GM19328 (cell line): ENCODE measurements around the gene FAHD2A.
"Not testable (repeated sequence)": the region's sequence is repeated elsewhere in the genome, so short reads cannot be mapped to it uniquely, and the experiment has no call there.

Experiments used
- ATAC-seq: cut with Tn5 transposase; IDR thresholded peaks from one replicate; pipeline ENCODE4 v1.9.1; 2021; ENCODE audit warnings: mild to moderate bottlenecking, moderate library complexity; ENCODE audit not compliant: unreplicated experiment

FAHD2A gene

DNA sequence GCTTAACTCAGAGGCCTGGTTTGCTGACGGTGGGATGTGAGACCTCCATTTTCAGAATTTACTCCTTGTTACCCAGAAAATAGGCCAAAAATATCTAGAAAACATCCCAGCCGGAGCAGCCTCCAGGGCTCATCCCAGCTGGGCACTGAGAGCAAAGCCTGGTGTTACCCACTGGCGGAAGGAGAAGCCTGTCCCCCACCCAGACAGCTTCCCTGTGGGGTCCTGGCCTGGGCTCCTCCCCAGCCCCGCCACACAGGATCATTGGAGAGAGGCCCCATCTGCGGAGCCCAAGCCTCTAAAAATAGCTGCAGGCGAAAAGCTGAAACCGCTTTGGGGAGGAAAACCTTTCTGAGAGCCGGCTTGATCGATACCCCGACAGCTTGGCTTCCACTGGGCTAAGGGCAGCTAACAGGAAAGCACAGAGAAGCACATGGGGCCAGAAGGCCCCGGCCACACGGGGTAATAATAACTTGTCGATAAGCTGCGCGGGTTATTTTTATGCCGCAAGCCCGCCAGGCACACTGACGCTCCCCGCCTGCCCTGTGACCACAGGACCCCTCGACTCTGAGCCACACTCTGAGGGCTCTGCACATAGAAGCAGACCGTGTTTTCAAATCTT lies 26.9 kb upstream of the FAHD2A start:
- ATAC-seq = no peak

DNA sequence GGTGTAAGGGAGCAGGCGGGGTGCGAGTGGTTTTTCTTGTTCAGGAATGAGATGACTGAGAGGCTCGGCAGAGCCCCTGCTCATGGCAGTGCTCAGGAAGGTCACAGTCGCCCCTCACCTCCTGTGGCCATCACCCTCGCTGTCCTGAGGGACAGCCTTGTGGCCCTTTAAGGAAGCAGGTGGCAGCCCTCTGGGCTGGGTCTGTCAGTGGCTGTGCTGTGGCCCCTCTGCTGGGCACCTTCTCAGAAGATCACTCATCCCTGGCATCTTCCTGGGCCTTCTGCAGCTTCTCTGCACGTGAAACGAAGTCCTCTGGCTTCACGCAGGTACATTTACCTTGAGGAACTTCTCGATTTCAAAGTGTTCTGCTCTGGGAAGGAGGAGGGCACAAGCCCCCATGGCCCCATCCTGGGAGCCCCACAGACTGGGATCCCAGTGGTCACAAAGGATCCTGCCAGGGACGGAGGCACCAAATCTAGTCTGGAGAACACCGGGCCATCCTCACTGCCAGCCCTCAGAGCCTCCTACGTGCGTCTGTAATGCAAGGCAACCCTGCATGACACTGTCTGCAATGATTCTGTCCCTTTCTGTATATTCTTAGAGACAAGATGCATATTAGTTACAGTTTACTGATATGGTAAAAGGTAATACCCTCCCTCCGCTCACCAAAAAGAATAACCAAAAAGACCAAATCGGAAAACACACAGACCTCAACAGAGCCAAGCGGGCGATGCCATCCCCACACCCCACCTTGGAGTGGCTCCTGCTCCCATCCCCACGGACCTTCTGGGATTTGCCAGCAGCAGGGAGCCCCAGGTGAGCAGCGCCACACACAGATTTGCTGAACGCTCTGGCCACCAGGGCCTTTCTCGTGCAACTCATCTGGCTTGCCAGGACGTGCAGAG lies 25.9 kb upstream of the FAHD2A start:
- ATAC-seq = no peak

DNA sequence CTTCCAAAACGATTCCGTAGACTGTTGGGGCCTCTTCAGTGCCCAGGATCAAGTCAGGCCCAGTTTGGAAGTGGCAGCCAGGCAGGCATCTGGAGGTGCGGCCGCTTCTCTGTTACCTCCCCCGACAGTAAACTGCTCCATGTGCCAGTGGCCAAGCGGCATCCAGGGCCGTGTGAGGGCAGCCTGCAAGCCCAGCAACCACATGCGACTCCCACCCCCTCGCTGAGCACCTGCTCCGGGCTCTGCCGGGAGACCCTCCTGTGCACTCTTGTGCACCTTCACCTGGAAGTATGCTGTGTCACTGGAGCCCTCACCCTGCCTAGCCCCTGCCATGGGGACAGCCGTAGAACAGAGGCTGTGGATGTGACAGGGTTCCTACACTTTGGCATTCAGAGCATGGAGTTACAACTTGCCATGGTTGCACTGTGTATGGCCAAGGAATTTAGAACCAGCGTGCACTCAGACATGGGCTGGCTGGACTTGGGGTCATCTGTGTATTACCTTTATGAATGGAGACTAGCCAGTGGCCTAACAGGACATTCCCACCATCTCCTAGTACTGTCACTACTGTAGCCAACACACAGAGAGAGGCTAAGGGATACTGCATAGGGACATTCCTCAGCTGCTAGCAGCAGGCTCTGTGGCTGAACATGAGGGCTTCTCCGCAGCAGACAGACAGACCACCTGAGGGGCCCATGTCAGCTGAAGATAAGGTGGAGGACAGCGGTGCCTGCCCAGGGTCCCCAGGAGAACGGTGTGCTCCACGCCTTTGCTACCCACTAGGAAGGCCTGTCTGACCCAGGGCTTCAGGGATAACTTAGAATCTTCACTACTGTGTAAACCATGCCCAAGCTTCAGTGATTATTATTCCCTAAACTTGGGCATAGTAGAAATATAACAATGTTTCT lies 25.0 kb upstream of the FAHD2A start:
- ATAC-seq = no peak

DNA sequence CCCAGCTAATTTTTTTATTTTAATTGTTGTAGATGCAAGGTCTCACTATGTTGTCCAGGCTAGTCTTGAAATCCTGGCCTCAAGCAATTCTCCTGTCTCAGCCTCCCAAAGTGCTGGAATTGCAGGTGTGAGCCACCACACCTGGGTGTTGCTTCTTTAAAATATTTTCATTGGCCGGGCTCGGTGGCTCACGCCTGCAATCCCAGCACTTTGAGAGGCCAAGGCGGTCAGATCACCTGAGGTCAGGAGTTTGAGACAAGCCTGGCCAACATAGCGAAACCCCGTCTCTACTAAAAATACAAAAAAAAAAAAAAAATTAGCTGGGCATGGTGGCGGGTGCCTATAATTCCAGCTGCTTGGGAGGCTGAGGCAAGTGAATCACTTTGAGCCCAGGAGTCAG lies 24.2 kb upstream of the FAHD2A start:
- ATAC-seq = not testable (repeated sequence)

DNA sequence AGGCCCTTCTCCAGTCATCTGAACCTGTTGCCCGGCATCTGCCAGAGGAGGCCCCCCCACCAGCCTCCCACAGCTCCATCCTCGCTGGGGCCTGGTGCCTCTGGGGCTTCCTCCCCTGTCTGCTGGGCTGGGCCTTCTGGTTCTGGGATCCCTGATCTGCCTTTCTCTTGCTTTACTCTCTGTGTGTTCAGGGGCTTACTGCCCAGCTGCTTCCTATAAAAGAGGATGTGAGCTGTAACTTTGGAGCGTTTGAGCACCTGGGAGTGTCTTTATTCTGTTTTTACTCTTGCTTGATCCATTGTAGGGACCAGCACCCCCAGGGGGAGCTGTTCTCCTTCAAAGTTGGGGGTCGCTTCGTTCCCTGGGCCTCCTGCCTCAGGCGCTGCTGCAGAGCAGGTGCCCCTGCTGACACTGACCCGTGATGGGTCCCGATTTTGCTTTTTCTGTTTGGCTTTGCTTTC lies 23.1 kb upstream of the FAHD2A start:
- ATAC-seq = no peak

DNA sequence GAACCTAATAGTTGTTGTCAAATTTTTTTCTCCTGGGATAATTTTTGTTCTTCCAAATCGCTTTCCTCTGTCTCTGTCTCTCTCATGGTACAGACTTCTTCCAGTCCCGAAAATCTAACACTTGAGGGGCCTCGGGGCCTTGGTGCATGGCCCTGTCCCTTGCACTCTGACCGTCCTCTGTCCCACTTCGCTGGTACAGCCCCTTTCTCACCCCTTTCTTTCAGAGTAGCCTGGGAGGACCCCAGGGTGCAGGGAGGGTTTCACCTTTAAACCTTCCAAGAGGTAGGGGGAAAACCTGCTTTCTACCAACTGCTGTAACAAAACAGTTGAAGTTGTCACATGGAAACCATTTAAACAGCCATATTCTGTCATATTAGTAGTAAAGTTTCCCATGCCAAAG lies 22.2 kb upstream of the FAHD2A start:
- no peak for ATAC-seq

DNA sequence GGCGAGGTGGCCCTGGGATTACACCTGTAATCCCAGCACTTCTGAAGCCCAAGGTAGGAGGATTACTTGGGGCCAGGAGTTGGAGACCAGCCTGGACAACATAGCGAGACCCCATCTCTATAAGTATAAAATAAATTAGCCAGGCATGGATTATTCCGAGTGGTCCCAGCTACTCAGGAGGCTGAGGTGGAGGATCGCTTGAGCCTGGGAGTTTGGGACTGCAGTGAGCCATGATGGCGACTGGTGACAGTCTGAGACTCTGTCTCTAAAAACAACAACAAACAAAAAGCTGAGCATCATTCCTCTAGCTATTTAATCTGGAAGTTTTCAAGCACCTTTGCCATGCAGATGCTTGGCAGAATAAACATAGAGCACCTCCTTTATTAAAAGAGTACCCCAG lies 21.8 kb upstream of the FAHD2A start:
- ATAC-seq = no peak

DNA sequence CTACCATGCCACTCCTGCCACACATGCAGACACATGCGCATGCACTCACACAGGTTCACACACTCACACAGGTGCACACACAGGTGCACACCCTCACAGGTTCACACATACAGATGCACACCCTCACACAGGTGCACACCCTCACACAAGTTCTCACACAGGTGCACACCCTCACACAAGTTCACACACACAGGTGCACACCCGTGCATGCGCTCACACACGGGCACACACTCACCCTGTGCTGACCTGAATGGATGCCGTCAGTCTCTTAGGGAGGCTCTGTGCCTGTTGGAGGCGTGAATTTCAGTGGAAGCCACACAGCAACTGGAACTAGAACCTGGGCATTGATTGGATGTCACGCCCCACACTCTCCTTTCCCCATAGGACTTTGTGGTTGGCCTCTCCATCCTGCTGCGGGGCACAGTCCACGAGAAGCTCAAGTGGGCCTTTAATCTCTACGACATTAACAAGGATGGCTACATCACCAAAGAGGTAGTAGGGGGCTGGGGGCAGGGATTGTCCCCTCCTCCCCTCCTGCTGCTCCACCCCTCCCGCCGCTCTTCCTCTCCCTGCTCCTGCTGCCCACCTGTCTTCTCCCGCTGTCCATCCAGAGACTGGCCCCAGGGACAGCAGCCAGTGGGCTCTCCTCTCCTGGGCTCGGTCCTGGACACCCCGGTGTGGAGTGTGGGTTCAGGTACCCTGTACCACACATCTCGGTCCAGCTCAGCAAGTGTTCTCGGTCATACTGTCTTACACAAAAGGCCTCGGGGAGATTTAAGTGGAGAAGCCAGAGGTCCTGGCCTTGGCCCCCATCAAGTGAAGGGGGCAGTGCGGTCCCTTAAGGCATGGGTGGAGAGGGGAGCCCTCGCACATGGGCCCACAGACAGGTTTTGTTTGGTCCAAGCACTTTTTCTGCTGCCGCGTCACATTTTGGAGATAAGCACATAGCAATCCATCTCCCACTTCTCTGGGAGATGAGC lies 21.0 kb upstream of the FAHD2A start:
- ATAC-seq = no peak

DNA sequence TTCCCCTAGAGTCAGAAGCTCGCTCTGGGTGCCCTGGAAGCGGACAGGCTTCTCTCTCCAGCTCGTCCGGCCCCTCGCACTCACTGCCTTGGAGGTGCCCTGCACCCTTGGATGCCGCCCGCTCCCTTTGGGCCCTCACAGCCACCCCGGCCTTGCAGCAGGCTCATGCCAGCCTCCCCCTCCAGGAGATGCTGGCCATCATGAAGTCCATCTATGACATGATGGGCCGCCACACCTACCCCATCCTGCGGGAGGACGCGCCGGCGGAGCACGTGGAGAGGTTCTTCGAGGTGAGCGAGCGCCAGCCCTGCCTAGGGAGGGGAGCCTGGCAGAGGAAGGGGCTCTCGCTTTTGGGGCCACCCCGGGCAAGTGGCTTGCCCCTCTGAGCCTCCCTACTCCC lies 20.3 kb upstream of the FAHD2A start:
- no peak for ATAC-seq

DNA sequence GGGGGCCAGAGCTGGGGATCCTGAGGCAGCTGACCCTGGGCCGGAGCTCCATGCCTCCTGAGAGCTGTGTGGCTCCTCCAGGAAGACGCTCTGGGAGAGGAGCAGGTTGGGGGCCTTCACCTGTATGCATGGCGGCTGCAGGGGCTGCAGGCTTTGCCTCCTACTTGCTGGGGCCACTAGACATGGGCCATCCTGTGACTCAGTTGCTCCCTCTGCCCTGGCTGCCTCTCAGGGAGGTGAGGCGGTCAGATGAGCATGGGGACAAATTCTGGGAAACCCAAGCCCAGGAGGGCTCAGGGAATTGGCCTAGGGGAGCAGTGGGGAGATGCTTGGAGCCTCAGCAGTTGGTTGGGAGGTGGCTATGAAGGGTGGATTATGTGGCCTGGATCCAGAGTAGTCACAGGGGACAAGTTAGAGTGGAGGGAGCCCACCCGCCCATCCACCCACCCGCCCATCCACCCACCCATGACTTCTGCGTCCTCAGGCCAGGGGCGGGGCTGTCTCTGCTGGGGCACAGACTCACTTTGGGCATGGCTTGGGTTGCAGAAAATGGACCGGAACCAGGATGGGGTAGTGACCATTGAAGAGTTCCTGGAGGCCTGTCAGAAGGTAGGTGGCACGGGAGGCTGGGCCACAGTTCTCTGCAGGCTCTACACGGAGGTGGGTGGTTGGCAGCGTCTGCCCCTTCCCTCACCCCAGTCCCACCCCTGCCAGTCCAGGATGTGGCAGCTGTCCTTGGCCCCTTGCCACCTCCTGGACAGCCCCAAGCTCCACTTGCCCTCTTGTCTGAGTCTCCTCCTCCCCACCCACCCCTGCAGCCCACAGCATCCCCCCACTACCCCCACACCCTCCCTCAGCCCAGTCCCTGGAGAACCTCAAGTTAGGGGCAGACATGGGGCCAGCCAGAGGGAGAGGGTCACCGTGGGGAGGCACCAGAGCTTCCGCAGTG lies 19.5 kb upstream of the FAHD2A start:
- ATAC-seq = no peak

DNA sequence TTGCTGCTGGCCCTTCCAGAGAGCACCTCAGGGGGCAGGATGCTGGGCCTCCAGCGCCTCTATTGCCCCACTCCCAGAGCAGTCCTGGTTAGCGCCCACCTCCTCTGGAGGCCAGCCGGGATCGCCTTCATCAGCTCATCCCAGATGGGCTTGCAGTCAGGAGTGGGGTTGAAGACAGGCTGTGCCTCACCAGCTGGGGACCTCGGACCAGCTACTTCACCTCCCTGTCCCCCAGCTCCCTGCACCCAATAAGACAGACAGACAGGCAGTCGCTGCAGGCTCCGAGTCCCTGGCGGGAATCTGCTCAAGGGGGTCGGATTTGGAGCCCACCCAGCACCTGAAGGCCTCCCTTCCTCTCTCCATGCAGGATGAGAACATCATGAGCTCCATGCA lies 18.9 kb upstream of the FAHD2A start:
- no peak for ATAC-seq

DNA sequence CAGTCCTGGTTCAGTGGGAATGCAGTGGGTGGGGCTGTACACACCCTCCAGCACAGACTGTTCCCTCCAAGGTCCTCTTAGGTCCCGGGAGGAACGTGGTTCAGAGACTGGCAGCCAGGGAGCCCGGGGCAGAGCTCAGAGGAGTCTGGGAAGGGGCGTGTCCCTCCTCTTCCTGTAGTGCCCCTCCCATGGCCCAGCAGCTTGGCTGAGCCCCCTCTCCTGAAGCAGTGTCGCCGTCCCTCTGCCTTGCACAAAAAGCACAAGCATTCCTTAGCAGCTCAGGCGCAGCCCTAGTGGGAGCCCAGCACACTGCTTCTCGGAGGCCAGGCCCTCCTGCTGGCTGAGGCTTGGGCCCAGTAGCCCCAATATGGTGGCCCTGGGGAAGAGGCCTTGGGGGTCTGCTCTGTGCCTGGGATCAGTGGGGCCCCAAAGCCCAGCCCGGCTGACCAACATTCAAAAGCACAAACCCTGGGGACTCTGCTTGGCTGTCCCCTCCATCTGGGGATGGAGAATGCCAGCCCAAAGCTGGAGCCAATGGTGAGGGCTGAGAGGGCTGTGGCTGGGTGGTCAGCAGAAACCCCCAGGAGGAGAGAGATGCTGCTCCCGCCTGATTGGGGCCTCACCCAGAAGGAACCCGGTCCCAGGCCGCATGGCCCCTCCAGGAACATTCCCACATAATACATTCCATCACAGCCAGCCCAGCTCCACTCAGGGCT lies 17.5 kb upstream of the FAHD2A start:
- no peak for ATAC-seq

DNA sequence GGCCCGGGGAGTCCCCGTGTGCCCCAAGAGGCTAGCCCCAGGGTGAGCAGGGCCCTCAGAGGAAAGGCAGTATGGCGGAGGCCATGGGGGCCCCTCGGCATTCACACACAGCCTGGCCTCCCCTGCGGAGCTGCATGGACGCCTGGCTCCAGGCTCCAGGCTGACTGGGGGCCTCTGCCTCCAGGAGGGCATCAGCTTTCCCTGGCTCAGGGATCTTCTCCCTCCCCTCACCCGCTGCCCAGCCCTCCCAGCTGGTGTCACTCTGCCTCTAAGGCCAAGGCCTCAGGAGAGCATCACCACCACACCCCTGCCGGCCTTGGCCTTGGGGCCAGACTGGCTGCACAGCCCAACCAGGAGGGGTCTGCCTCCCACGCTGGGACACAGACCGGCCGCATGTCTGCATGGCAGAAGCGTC lies 16.9 kb upstream of the FAHD2A start:
- no peak for ATAC-seq

DNA sequence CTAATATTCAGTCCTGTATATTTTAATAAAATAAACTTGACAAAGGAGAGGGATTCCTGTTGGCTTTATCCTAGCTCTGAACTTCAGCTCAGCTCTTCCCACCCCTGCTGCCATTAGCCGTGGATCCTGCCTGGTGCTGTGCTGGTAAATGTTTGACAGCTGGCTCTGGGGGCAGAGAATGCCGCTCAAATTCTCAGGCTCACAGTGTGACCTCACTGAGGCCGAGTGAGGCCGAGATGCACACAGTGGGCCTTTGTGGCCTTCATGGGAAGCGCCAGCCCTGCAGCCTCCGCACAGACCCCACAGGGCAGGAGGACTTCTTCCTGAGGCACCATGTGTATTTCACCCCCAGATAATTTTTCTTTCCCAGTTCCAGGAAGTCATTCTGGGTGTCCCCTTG lies 16.5 kb upstream of the FAHD2A start:
- no peak for ATAC-seq

DNA sequence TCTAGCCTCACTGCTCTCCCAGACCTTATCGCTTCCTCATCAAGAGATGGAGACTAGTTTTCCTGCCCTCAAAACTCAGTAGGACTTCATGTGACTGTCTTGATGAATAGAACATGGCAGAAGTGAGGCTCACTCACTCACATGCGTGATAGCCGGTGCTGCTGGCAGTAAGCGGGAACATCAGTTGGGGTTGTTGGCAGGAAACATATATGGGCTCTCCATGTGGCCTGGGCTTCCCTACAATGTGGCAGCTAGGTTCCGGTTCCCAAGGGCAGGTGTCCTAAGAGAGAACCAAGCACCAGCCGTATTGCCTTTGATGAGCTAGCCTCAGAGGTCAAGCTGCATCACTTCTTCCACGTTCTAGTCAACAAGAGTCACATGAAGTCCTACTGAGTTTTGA lies 15.2 kb upstream of the FAHD2A start:
- ATAC-seq = no peak

DNA sequence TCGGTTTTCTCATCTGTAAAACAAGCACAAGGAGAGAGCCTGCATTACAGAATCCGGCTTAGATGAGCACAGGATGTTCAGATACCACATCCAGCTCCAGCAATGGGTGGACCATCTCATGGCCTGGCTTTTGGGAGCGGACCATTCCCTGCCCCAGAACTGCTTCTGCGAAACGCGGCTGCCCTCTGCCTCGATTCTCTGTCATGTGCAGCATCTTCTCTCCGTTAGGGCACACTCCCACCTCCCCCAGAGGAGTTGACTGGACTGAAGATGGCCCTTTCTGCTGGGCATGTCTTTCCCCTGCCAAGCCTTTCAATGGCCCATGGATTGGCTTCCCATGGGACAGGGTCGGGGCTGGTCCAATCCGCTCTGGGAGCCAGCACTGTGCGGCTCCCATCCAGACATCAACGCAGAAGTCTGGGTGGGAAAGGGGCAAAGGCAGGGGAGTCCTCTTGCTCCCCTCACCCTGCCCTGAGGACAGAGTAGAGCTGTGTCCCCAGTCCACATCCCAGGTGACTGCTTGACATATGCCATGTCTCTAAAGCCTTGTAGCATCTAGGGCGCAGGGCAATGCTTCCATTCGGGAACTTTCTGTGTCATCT lies 14.3 kb upstream of the FAHD2A start:
- no peak for ATAC-seq

DNA sequence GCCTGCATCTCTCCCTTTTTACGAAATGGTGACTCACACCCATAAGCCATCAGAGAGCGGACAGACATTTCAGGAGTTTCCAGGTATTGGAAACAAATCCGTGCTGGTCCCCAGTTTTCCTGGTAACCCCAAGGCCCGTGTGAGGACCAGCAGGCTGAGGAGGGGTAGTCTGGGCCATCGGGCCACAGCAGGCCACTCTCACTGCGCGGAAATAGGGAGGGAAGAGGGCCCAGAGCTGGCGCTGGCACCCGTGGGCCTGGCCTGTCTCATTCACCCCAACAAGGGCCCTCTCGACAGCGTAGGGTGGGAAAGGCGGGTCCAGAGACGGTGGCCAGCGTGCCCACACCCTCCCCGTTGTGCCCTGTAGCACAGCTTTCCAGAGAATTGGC lies 13.7 kb upstream of the FAHD2A start:
- no peak for ATAC-seq
